ENCODE results near the gene CBFB. TPM values are rescaled to one million over a fixed set of nuclear protein-coding genes. Genes with fewer than 3 reads are reported as not detected.

The CBFB gene
- total RNA-seq, 6 experiments from 2014 or later = 7.9 to 23.3 (median 18.9) TPM

DNA sequence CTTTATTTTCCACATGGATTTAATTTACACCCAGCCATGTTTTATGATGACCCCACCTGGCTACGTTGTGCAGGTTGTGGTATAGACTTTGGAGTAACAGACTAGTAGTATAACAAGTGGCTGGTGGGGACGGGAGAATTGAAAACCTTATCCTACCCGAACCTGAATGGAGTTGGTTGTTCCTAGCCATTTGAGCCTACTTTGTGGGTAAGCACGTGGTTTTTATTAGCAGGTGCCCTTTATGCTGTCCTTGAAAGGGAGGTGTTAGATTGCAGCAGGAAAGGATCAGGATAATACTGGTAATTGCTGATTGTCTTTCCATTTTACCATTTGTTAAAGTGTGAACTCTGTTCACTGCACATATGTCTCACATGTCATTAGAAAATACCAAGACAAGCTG lies 48.9 kb downstream of the CBFB start:
- H3K9me3 ChIP-seq = no peaks in the 10 kb centered on the region
- H3K27me3 ChIP-seq = no peaks in the 10 kb centered on the region
- ATAC-seq (no peak), DNase-seq (no peak)
- H3K27ac ChIP-seq = no peak overlapping the region
- H3K4me3 ChIP-seq = no peak overlapping the region
- no peaks in the 10 kb centered on the region for H3K4me1 ChIP-seq
- WGBS (ENCODE audit: insufficient coverage, low coverage, low lambda C conversion rate, missing lambda C conversion rate) = 93% methylated on average over 3 of the region's 4 CpGs
- peaks cover 0 to 10% (median 4%) of the 10 kb centered on the region in 4 donors for H3K36me3 ChIP-seq
- no peak for TF ChIP-seq POLR2A (IDR thresholded peaks at IDR 0.05)
- TF ChIP-seq, protein P1, sequence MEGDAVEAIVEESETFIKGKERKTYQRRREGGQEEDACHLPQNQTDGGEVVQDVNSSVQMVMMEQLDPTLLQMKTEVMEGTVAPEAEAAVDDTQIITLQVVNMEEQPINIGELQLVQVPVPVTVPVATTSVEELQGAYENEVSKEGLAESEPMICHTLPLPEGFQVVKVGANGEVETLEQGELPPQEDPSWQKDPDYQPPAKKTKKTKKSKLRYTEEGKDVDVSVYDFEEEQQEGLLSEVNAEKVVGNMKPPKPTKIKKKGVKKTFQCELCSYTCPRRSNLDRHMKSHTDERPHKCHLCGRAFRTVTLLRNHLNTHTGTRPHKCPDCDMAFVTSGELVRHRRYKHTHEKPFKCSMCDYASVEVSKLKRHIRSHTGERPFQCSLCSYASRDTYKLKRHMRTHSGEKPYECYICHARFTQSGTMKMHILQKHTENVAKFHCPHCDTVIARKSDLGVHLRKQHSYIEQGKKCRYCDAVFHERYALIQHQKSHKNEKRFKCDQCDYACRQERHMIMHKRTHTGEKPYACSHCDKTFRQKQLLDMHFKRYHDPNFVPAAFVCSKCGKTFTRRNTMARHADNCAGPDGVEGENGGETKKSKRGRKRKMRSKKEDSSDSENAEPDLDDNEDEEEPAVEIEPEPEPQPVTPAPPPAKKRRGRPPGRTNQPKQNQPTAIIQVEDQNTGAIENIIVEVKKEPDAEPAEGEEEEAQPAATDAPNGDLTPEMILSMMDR (IDR thresholded peaks at IDR 0.05) = no peak
- intact Hi-C loops (cut with DNase I) = no loop called here

DNA sequence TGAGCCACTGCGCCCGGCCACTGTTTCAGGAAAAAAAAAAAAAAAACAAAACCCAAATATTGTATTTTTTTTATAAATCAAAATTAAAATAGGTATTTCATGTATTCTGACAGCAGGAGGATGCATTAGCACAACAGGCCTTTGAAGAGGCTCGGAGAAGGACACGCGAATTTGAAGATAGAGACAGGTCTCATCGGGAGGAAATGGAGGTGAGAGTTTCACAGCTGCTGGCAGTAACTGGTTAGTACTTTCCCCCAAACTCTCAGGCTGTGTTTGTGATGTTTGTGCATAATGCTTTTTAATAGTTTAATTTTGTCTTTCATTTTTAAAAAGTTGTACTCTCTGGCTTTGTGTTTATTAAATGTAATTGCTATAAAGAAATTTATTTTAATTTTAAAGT lies 53.2 kb downstream of the CBFB start:
- no peak for ATAC-seq

DNA sequence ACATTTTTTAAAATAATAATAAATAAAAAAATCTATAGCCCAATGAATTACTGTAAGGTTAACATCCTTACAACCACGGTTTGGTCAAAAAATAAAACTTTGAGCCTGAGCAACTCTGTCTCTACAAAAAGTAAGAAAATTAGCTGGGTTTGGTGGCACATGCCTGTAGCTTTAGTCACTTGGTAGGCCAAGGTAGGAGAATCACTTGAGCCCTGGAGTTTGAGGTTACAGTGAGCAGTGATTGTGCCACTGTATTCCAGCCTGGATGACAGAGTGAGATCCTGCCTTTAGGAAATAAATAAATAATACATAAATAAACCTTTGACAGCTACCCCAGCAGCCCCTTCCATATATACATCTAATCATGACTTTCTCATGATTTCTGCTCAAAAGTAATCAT lies 53.9 kb downstream of the CBFB start:
- DNase-seq = no peak
- WGBS (ENCODE audit: insufficient coverage, low coverage, low lambda C conversion rate, missing lambda C conversion rate) = 88% methylated on average over 1 of the region's 1 CpG
- no peak overlapping the region for H3K4me3 ChIP-seq
- H3K4me1 ChIP-seq = no peaks in the 10 kb centered on the region
- no peak overlapping the region for H3K27ac ChIP-seq
- no peak for TF ChIP-seq POLR2A (IDR thresholded peaks at IDR 0.05)
- TF ChIP-seq, protein P1 (IDR thresholded peaks at IDR 0.05) = no peak
- intact Hi-C loops (cut with DNase I) = no loop called here
- H3K36me3 ChIP-seq = no peaks in the 10 kb centered on the region
- no peak for ATAC-seq
- no peaks in the 10 kb centered on the region for H3K27me3 ChIP-seq
- no peaks in the 10 kb centered on the region for H3K9me3 ChIP-seq

More for the DNA sequence above, 53.2 kb downstream of the CBFB start:
- H3K27ac ChIP-seq = no peak overlapping the region
- intact Hi-C loops (cut with DNase I) = no loop called here
- DNase-seq = no peak
- H3K36me3 ChIP-seq = no peaks in the 10 kb centered on the region
- 93% methylated on average over 6 of the region's 6 CpGs for whole genome bisulfite sequencing (ENCODE audit: insufficient coverage, low coverage, low lambda C conversion rate, missing lambda C conversion rate)
- H3K4me1 ChIP-seq = no peaks in the 10 kb centered on the region
- H3K9me3 ChIP-seq = no peaks in the 10 kb centered on the region
- H3K4me3 ChIP-seq = no peak overlapping the region
- no peak for TF ChIP-seq POLR2A (IDR thresholded peaks at IDR 0.05)
- no peaks in the 10 kb centered on the region for H3K27me3 ChIP-seq

DNA sequence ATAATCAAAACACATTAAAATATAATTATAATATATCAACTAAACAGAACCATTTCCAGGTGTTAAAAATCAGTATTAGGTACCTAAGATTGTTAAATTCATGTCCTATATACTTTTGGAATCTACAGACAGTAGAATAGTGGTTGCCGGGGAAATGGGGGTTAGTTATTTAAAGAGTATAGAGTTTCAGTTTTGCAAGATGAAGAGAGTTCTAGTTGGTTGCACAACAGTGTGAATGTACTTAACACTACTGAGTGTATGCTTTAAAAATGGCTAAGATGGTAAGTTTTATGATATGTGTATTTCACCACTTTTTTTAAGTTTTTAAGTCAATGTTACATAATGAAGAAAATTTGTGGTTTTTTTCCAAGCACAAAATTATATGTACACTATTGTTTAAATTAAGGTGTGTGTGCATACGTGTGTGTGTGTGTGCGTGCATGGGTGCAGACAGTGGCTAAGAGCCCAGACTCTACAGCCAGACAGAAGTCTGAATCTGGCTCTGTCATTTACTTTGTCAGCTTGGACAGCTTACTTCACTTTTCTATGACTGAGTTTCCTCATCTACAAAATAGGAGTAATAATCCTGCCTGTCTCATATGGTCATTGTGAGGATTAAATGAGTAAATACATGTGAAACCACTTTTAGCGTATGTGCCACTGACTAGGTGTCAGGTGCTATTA lies 55.5 kb downstream of the CBFB start:
- no peak overlapping the region for H3K27ac ChIP-seq
- no peaks in the 10 kb centered on the region for H3K9me3 ChIP-seq
- H3K4me3 ChIP-seq = no peak overlapping the region
- intact Hi-C loops (cut with DNase I) = no loop called here
- peaks cover 0 to 3% (median 0%) of the 10 kb centered on the region in 4 donors for H3K36me3 ChIP-seq
- no peak for ATAC-seq
- DNase-seq = no peak
- no peaks in the 10 kb centered on the region for H3K4me1 ChIP-seq
- TF ChIP-seq, protein P1 (IDR thresholded peaks at IDR 0.05) = no peak
- TF ChIP-seq POLR2A (IDR thresholded peaks at IDR 0.05) = no peak
- WGBS (ENCODE audit: insufficient coverage, low coverage, low lambda C conversion rate, missing lambda C conversion rate) = 86% methylated on average over 4 of the region's 4 CpGs
- no peaks in the 10 kb centered on the region for H3K27me3 ChIP-seq

DNA sequence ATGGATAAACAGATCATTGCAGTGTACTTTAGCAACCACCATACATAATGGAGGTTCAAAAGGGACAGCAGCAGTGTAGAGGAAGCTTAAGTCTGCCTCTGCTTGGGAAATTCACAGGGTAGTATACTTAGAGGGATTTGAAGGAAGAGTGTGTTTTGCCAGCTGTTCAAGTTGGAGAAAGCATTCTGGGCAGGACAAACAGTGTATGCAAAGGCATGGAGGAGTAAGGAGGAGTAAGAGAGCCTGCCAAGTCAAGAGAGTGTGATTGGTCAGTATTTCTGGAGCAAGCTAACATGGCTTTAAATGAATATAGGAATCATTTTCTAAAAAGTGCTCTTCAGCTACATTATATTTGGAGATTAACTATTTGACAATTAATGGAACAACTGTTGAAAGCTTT lies 57.9 kb downstream of the CBFB start:
- H3K9me3 ChIP-seq = no peaks in the 10 kb centered on the region
- no peaks in the 10 kb centered on the region for H3K27me3 ChIP-seq
- H3K27ac ChIP-seq = no peak overlapping the region
- no peaks in the 10 kb centered on the region for H3K4me1 ChIP-seq
- no peak for ATAC-seq
- no peak for DNase-seq
- TF ChIP-seq, protein P1 (IDR thresholded peaks at IDR 0.05) = no peak
- no peak for TF ChIP-seq POLR2A (IDR thresholded peaks at IDR 0.05)
- H3K36me3 ChIP-seq = peaks cover 0 to 3% (median 0%) of the 10 kb centered on the region in 4 donors
- H3K4me3 ChIP-seq = no peak overlapping the region
- intact Hi-C loops (cut with DNase I) = no loop called here

Measured in right lobe of liver (tissue), 6 donors.